ENCODE results near the gene MYO5B.

The MYO5B gene

GRCh38 chr18:50142441-50143120 is 52.4 kb downstream of the MYO5B start:
- H3K27ac ChIP-seq = no peak overlapping the region
- no peaks in the 10 kb centered on the region for H3K27me3 ChIP-seq (ENCODE audit: insufficient read depth, low read depth)
- no peak overlapping the region for H3K4me3 ChIP-seq (IDR thresholded peaks at IDR 0.05; ENCODE audit: insufficient read depth, low read depth, low read length)
- no peaks in the 10 kb centered on the region for H3K79me2 ChIP-seq (ENCODE audit: insufficient read depth, low read depth)
- no peak overlapping the region for H3K9ac ChIP-seq
- no peak overlapping the region for H3K4me2 ChIP-seq
- H2AFZ ChIP-seq (ENCODE audit: low read depth) = no peak overlapping the region
- no peaks in the 10 kb centered on the region for H3K4me1 ChIP-seq (ENCODE audit: low read depth, poor library complexity, severe bottlenecking)
- no peak for TF ChIP-seq CTCF (conservative IDR thresholded peaks at IDR 0.05; ENCODE audit: low read depth, low read length)
- H3K36me3 ChIP-seq (ENCODE audit: insufficient read depth) = no peaks in the 10 kb centered on the region
- H4K20me1 ChIP-seq (ENCODE audit: insufficient read depth) = no peaks in the 10 kb centered on the region

- Histone ChIP-seq H3K79me2 (ENCODE audit: insufficient read depth, low read depth) (no peaks in the 10 kb centered on the region), H4K20me1 (ENCODE audit: insufficient read depth) (no peaks in the 10 kb centered on the region), H3K4me3 (IDR thresholded peaks at IDR 0.05; ENCODE audit: insufficient read depth, low read depth, low read length) (no peak overlapping the region), H3K27ac (no peak overlapping the region), H3K36me3 (ENCODE audit: insufficient read depth) (no peaks in the 10 kb centered on the region), H3K4me1 (ENCODE audit: low read depth, poor library complexity, severe bottlenecking) (no peaks in the 10 kb centered on the region), H2AFZ (ENCODE audit: low read depth) (no peak overlapping the region), H3K27me3 (ENCODE audit: insufficient read depth, low read depth) (no peaks in the 10 kb centered on the region), H3K9ac (no peak overlapping the region), H3K4me2 (no peak overlapping the region)
- no peak for TF ChIP-seq CTCF (conservative IDR thresholded peaks at IDR 0.05; ENCODE audit: low read depth, low read length)
These were observed 56.5 kb downstream of the MYO5B start for GRCh38 chr18:50138181-50139064.

GRCh38 chr18:50135903-50136302 is 59.0 kb downstream of the MYO5B start:
- Histone ChIP-seq H3K9ac (no peak overlapping the region), H2AFZ (ENCODE audit: low read depth) (no peak overlapping the region), H3K27ac (no peak overlapping the region), H4K20me1 (ENCODE audit: insufficient read depth) (no peaks in the 10 kb centered on the region), H3K27me3 (ENCODE audit: insufficient read depth, low read depth) (no peaks in the 10 kb centered on the region), H3K4me3 (IDR thresholded peaks at IDR 0.05; ENCODE audit: insufficient read depth, low read depth, low read length) (no peak overlapping the region), H3K79me2 (ENCODE audit: insufficient read depth, low read depth) (no peaks in the 10 kb centered on the region), H3K4me2 (no peak overlapping the region), H3K36me3 (ENCODE audit: insufficient read depth) (no peaks in the 10 kb centered on the region), H3K4me1 (ENCODE audit: low read depth, poor library complexity, severe bottlenecking) (no peaks in the 10 kb centered on the region)
- TF ChIP-seq CTCF (conservative IDR thresholded peaks at IDR 0.05; ENCODE audit: low read depth, low read length) = no peak

- TF ChIP-seq CTCF (conservative IDR thresholded peaks at IDR 0.05; ENCODE audit: low read depth, low read length) = no peak
- Histone ChIP-seq H4K20me1 (ENCODE audit: insufficient read depth) (no peaks in the 10 kb centered on the region), H3K9ac (no peak overlapping the region), H3K4me1 (ENCODE audit: low read depth, poor library complexity, severe bottlenecking) (no peaks in the 10 kb centered on the region), H2AFZ (ENCODE audit: low read depth) (no peak overlapping the region), H3K36me3 (ENCODE audit: insufficient read depth) (no peaks in the 10 kb centered on the region), H3K4me3 (IDR thresholded peaks at IDR 0.05; ENCODE audit: insufficient read depth, low read depth, low read length) (no peak overlapping the region), H3K27ac (no peak overlapping the region), H3K27me3 (ENCODE audit: insufficient read depth, low read depth) (no peaks in the 10 kb centered on the region), H3K4me2 (no peak overlapping the region), H3K79me2 (ENCODE audit: insufficient read depth, low read depth) (no peaks in the 10 kb centered on the region)
These were observed 61.4 kb downstream of the MYO5B start for GRCh38 chr18:50133526-50133925.
